HepG2 (cell line): ENCODE measurements around the gene C1QL2.

Experiments
- ARID2 ChIP-seq: sonication (generic); formaldehyde crosslinking; IDR thresholded peaks from 2 replicates; pipeline ENCODE4 v1.8.1; 2022; ENCODE audit warnings: mild to moderate bottlenecking, missing genetic modification reagents, borderline replicate concordance
- PCBP1 ChIP-seq: fragments of 200-400 bp; formaldehyde crosslinking; IDR thresholded peaks from 2 replicates; pipeline ENCODE4 v1.6.1; 2017; ENCODE audit warnings: mild to moderate bottlenecking, low read depth, low read length, borderline replicate concordance
- POLR2AphosphoS2 ChIP-seq: IDR thresholded peaks from 2 replicates; pipeline ENCODE4 v1.6.1; 2011; ENCODE audit warnings: low read depth, low read length, improper control_type of control experiment
- ZNF207 ChIP-seq: fragments of 450-650 bp; IDR thresholded peaks from 2 replicates; pipeline ENCODE4 v1.6.1; 2016; ENCODE audit warnings: antibody characterized with exemption, borderline replicate concordance
- ZNF33B ChIP-seq: sonication (generic); formaldehyde crosslinking; IDR thresholded peaks from 2 replicates; pipeline ENCODE4 v1.5.1; 2020; ENCODE audit warnings: mild to moderate bottlenecking, missing genetic modification reagents
- ZNF766 ChIP-seq: sonication (generic); formaldehyde crosslinking; IDR thresholded peaks from 2 replicates; pipeline ENCODE4 v1.5.0; 2020; ENCODE audit warnings: missing genetic modification reagents, borderline replicate concordance
- TF ChIP-seq, protein P1 (sequence below): IDR thresholded peaks from 2 replicates; pipeline ENCODE4 v1.6.1; 2016
- TF ChIP-seq, protein P2 (sequence below): sonication (generic); formaldehyde crosslinking; IDR thresholded peaks from 2 replicates; pipeline ENCODE4 v1.5.0; 2020; ENCODE audit warnings: missing genetic modification reagents
- TF ChIP-seq, protein P3 (sequence below): sonication (generic); formaldehyde crosslinking; IDR thresholded peaks from 2 replicates; pipeline ENCODE4 v1.5.0; 2020; ENCODE audit warnings: mild to moderate bottlenecking, missing genetic modification reagents, moderate library complexity

DNA sequence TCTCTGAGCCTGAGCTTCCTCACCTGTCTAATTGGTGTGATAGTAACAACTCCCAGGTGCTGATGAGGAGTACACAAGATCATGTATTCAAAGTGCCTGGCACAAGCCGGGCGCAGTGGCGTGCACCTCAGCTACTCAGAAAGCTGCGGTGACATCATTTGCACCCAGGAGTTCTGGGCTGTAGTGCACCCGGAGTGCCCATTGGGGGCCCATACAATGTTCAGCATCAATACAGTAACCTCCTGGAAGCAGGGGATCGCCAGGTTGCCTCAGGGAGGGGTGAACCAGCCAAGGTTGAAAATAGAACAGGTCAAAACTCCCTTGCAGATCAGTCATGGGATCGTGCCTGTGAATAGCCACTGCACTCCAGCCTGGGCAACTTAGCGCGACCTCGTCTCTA, 11.2 kb upstream of the C1QL2 start:
- TF ChIP-seq PCBP1 = no peak
- no peak for TF ChIP-seq ZNF33B (CRISPR knock-in tag)
- TF ChIP-seq, protein P1, sequence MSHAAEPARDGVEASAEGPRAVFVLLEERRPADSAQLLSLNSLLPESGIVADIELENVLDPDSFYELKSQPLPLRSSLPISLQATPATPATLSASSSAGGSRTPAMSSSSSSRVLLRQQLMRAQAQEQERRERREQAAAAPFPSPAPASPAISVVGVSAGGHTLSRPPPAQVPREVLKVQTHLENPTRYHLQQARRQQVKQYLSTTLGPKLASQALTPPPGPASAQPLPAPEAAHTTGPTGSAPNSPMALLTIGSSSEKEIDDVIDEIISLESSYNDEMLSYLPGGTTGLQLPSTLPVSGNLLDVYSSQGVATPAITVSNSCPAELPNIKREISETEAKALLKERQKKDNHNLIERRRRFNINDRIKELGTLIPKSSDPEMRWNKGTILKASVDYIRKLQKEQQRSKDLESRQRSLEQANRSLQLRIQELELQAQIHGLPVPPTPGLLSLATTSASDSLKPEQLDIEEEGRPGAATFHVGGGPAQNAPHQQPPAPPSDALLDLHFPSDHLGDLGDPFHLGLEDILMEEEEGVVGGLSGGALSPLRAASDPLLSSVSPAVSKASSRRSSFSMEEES (CRISPR knock-in tag) = no peak
- TF ChIP-seq POLR2AphosphoS2 = no peak
- TF ChIP-seq, protein P2, sequence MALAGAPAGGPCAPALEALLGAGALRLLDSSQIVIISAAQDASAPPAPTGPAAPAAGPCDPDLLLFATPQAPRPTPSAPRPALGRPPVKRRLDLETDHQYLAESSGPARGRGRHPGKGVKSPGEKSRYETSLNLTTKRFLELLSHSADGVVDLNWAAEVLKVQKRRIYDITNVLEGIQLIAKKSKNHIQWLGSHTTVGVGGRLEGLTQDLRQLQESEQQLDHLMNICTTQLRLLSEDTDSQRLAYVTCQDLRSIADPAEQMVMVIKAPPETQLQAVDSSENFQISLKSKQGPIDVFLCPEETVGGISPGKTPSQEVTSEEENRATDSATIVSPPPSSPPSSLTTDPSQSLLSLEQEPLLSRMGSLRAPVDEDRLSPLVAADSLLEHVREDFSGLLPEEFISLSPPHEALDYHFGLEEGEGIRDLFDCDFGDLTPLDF (CRISPR knock-in tag) = no peak
- TF ChIP-seq ARID2 (CRISPR knock-in tag) = no peak
- no peak for TF ChIP-seq ZNF207
- TF ChIP-seq ZNF766 (CRISPR knock-in tag) = no peak
- TF ChIP-seq, protein P3, sequence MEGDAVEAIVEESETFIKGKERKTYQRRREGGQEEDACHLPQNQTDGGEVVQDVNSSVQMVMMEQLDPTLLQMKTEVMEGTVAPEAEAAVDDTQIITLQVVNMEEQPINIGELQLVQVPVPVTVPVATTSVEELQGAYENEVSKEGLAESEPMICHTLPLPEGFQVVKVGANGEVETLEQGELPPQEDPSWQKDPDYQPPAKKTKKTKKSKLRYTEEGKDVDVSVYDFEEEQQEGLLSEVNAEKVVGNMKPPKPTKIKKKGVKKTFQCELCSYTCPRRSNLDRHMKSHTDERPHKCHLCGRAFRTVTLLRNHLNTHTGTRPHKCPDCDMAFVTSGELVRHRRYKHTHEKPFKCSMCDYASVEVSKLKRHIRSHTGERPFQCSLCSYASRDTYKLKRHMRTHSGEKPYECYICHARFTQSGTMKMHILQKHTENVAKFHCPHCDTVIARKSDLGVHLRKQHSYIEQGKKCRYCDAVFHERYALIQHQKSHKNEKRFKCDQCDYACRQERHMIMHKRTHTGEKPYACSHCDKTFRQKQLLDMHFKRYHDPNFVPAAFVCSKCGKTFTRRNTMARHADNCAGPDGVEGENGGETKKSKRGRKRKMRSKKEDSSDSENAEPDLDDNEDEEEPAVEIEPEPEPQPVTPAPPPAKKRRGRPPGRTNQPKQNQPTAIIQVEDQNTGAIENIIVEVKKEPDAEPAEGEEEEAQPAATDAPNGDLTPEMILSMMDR = no peak
